Daoy (cell line): ENCODE data around the gene SRMS. TPM values are rescaled to one million over a fixed set of nuclear protein-coding genes. Genes with fewer than 3 reads are reported as not detected.

ENCODE experiments used
- DNase-seq: peaks from one replicate; pipeline ENCODE4 v3.0.0-alpha.2; 2015; ENCODE audit warnings: low read depth
- total RNA-seq: library from RNA; depleted of rRNA; stranded (reverse); fragments of >200 nt; shearing (Covaris generic); gene quantifications from 2 replicates; pipeline ENCODE4 v1.2.3, GENCODE V29; 2014; rRNA removed

SRMS gene, protein sequence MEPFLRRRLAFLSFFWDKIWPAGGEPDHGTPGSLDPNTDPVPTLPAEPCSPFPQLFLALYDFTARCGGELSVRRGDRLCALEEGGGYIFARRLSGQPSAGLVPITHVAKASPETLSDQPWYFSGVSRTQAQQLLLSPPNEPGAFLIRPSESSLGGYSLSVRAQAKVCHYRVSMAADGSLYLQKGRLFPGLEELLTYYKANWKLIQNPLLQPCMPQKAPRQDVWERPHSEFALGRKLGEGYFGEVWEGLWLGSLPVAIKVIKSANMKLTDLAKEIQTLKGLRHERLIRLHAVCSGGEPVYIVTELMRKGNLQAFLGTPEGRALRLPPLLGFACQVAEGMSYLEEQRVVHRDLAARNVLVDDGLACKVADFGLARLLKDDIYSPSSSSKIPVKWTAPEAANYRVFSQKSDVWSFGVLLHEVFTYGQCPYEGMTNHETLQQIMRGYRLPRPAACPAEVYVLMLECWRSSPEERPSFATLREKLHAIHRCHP
- not detected in 2 replicates for total RNA-seq

DNA sequence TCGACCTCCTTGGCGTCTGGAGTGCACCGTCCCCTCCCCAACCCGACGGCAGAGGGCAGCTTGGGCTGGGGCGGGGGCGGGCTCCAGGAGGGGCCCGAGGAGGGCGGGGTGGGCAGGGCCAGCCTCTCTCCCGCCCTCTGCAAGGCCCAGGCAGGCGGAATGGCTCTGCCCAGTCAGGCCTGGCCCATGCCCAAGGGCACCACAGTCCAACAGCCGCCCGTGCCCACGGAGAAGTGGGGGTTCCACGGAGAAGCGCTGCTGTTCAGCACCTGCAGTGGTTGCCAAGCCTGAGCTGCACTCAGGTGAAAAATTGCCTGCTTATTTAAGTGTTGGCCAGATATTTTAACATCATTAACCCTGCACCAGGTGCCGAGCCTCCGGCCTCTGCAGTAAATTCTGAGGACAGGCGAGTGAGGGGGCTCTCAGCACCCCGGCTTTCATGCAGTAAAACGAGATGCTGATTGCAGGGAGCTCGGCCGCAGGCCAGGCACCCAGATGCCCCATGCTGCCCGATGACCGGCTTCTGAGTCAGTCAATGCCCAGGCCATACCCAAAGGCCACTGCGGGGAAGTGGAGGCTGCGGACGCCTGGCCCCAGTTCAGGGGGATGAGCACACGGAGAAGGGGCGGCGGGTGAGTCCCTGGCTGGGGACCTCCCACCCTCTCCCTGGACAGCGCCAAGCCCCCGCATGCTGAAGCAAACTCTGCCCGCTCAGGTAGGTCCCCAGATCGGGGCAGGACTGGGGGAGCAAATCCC is at the start of gene SRMS:
Gene SRMS (minus strand): TSS at position 25 of the 756 bp plus-strand sequence. CDS start 286 bp downstream, outside the sequence.
- no peak for DNase-seq

GRCh38 chr20:63596423-63596822 is 48.9 kb upstream of the SRMS start:
- DNase-seq: no peak

DNA sequence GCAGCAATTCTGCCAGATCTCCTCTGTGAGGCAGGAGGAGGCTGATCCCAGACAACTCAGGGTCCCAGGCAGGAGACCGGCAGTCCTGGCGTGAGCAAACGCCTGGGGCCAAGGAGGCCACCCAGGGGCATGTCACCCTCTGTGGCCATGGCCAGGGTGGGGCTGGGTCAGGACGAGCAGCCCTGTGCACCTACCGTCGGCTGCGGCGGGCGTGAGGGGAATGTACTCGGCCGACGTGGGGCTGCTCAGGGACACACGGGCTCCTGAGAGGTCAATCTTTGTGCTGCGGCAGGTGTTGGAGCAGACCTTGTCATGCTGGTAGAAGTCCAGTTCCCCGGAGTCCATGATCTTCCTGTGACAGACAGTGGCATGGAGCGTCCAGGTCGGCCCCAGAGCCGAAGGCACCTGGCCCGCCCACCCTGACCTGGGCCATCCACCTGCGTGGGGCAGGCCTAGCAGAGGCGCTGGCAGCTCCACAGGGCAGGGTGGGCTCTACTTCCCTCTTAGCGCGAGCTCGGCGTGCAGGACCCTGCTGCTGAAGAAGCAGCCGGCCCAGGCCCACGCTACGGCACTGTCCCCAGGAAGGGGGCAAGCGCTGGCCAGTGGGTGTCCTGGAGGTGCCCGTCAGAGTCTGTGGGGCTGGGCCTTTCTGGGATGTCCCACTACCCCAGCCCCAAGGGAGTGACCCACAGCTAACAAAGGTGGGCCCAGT is 48.0 kb upstream of the SRMS start:
- no peak for DNase-seq

- peak; percentile 33 for DNase-seq
Measured at GRCh38 chr20:63594043-63594561, 46.6 kb upstream of the SRMS start.

DNA sequence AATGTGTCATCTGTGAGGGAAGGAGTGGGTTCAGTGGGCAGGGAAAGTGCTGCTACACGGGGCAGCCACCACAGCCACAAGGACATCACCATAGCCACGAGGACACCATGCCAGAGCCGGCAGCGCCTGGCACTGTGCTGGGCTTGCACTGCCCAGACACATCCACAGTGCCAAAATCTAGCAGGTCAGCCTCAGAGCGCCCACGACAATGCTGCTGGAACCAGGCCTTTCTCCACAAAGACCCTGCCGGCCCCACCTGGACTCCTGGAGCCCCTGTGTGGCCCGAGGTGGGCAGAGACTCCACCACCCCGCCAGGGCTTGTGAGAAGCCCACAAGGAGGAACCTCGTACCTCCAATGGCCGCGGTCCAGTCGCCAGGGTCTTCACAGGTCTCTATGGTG is 45.1 kb upstream of the SRMS start:
- no peak for DNase-seq

DNA sequence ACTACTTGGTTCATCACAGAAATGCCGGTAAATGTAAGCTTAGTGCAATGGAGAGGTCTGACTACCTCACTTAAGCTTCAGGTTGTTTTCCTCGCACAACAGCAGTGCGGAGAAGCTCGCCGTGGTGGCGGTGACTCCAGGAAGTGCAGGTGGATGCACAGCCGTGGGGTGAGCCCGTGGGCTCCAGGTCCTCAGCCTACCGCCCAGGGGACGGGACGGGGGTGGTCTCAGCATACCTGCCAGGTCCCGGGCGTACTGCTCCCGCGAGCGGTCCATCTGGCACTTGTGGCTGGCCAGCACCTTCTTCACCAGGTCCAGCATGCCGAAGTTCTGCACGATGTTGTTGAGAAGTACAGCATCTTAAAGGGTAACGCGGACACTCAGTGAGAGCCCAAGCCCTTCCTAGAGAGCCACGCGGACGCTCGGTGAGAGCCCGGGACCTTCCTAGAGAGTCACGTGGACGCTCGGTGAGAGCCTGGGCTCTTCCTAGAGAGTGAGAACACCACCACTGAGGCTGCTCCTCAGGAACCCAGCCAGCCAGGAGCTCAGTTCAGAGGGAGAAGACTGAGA is 44.3 kb upstream of the SRMS start:
- DNase-seq: no peak

DNA sequence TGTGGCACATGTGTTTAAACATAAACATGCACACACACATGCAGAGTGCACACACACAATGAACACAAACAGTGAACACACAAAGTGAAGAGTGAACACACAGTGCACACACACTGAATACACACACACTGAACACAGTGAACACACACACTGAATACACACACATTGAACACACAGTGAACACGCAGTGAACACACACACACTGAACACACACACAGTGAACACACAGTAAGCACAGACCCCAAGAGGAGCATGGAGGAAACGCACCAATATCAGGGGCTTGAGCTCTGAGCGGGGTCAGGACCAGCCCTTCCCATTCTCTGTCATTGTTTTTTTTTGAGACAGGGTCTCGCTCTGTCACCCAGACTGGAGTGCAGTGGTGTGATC is 43.6 kb upstream of the SRMS start:
- no peak for DNase-seq

- no peak for DNase-seq
Measured at GRCh38 chr20:63590218-63591146, 42.9 kb upstream of the SRMS start.

DNA sequence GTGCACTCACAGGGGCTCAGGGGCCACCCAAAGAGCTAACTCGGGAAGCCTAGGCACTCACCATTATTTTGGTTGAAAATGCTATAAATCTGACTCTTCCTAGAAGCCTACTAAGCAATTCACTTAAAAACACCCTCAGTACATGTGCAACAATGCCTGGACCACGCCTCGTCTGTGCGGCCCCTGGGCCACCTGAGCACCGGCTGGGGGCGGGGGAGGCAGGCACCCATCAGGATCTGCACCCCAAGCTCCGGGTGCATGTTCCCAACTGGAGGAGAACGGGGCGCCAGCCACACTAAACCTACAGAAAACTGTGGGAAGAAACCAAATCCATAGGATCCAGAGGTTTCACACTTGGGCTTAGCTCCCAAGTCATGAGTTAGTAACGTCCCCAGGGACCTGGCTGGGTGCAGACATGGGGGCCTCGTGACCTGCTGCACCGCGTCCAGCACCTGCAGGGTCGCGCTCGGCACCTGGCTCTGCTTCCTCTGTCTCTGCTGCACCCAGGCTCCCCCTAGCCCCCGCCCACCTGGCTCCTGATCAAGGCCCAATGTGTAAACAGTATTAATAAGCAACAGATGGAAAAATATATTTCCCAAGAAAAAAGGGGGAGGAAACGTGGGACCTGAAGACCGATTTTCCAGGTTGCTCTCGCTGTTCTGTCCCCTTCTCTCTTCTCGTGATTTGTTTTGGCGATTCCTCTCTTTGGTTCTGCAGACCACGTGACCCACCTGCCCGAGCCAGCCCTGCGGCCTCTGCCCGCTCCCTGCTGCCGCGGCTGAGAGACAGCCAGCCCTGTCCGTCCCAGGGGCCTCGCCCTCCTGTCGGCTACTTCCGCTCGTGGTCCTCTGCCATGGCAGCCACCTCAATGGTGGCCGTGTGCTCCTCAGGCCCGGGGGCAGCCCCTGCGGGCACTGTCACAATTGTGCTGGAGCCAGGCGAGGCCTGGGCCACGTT is 42.0 kb upstream of the SRMS start:
- DNase-seq: no peak

GRCh38 chr20:63588641-63589041 is 41.1 kb upstream of the SRMS start:
- no peak for DNase-seq

GRCh38 chr20:63587776-63588591 is 40.4 kb upstream of the SRMS start:
- DNase-seq: no peak

- no peak for DNase-seq
Measured at GRCh38 chr20:63587256-63587655, 39.7 kb upstream of the SRMS start.

- no peak for DNase-seq
Measured at GRCh38 chr20:63586797-63587196, 39.2 kb upstream of the SRMS start.

DNA sequence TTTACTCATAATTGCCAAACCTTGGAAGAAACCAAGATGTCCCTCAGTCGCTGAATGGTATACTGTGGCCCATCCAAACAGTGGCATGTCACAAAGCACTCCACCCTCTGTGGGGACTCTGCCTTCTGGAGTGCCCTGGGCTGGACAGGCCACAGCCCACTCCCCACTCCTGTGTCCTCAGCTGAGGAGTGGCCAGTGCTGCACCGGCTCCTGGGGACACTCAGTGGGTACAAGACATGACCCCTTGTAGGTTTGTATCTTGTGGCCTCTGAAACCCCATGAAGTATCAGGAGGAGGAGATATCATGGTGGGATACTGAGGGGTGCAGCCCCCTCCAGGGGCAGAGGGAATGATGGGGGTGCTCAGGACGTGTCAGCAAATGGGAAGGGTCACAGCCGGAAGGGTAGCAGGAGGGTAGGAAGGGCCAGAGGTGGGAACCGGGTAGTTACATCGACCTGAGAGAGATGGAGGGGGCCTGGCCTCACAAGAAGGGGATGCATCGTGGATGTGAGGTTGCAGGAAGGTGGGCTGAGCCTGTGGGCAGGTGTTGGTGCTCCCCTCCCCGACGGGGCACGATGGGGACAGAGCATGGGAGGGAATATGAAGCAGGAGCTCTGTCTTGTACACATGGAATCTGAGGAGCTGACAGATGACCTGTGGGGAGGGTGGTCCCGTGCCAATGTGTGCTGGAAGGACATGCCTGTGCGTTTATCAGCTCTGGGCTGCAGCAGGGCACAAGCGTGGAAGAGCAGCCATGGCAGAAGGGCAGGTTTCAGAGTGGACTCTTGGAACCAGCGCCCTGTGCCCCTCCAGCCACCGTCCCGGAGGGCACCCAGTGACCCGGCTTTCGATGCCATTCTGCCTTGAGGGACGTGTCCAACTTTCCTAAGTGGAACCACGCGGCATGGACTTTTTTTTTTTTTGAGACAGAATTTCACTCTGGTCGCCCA is 38.3 kb upstream of the SRMS start:
- DNase-seq: no peak

DNA sequence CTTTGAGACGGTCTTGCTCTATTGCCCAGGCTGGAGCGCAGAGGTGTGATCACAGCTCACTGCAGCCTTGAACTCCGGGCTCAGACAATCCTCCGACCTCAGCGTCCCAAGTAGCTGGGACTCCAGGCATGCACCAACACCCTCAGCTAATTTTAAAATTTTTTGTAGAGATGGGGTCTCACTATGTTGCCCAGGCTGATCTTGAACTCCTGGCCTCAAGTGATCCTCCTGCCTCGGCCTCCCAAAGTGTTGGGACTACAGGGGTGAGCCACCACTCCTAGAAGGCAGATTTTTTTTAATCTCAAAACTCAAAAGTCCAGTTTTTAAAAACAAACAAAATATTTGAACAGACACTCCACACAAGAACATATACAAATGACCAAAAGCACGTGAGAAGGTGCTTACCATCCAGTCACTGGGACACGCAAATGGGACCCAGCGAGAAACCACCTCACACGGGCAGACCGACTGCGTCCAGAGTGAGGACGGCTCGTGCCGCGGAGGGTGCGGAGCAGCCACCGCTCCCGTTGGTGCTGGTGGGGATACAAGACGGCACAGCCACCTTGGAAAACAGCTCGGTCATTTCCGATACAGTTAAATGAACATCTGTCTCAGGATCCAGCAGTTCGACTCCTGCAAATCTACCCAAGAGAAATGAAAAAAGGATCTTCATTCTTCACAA is 35.0 kb upstream of the SRMS start:
- DNase-seq: no peak

DNA sequence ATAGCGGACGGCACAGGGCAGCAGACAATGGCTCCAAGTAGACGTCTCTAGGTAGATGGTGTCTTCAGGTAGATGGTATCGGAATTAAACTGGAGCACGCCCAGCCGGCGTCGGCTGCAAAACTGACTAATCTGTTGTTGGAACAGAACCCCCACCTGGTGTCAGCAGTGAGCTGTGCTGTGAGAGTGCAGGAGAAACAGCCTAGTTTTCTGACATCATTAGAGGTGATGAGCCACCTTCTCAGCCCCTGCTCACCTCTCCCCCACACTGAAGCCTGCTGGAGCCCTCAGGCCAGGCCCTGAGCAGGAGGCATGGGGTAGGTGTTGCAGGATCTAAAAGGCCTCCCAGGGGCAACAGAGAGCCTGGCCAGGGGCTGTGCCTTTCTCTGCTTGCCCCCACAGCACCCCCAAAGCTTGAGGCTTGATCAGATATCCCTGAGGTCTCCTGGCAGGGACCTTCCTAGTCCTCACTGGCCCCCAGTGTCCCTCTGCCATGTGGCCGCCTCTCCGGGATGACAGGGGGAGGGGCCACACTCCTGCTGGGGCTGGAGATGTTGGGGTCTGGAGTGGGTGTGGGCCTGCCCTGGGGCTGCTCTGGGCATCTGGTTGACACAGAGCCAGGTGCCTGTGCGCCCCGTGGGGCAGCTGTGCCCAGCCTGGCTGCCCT is 33.4 kb upstream of the SRMS start:
- peak; percentile 65 for DNase-seq
